Ishikawa (cell line): ENCODE results near the gene MOB2.
A peak's percentile ranks its signal among the peaks of the same experiment; 100 is the strongest.

Experiments used
- CEBPB ChIP-seq: IDR thresholded peaks from 2 replicates; pipeline ENCODE4 v1.6.1; 2012
- CREB1 ChIP-seq: IDR thresholded peaks from 2 replicates; pipeline ENCODE4 v1.6.1; 2012; ENCODE audit warnings: low read depth
- EGR1 ChIP-seq: IDR thresholded peaks from 2 replicates; pipeline ENCODE4 v1.6.1; 2012
- EP300 ChIP-seq: IDR thresholded peaks from 2 replicates; pipeline ENCODE4 v1.6.1; 2012; ENCODE audit warnings: borderline replicate concordance
- FOXM1 ChIP-seq: IDR thresholded peaks from 2 replicates; pipeline ENCODE4 v1.6.1; 2012; ENCODE audit warnings: low read depth, borderline replicate concordance
- NFIC ChIP-seq: IDR thresholded peaks from 2 replicates; pipeline ENCODE4 v1.6.1; 2012
- RAD21 ChIP-seq: IDR thresholded peaks from 2 replicates; pipeline ENCODE4 v1.6.1; 2012; ENCODE audit warnings: low read depth
- TAF1 ChIP-seq: IDR thresholded peaks from 2 replicates; pipeline ENCODE4 v1.6.1; 2012; ENCODE audit warnings: low read depth, mild to moderate bottlenecking
- TCF12 ChIP-seq: IDR thresholded peaks from 2 replicates; pipeline ENCODE4 v1.6.1; 2012; ENCODE audit warnings: low read depth
- TEAD4 ChIP-seq: IDR thresholded peaks from 2 replicates; pipeline ENCODE4 v1.6.1; 2012
- ZBTB7A ChIP-seq: IDR thresholded peaks from 2 replicates; pipeline ENCODE4 v1.6.1; 2012; ENCODE audit warnings: low read depth
- TF ChIP-seq, protein P1 (sequence below): IDR thresholded peaks from 2 replicates; pipeline ENCODE4 v1.6.1; 2012
- TF ChIP-seq, protein P2 (sequence below): IDR thresholded peaks from 2 replicates; pipeline ENCODE4 v1.6.1; 2012; ENCODE audit warnings: low read depth, mild to moderate bottlenecking
- TF ChIP-seq, protein P3 (sequence below): IDR thresholded peaks from 2 replicates; pipeline ENCODE4 v1.6.1; 2012

MOB2 gene

DNA sequence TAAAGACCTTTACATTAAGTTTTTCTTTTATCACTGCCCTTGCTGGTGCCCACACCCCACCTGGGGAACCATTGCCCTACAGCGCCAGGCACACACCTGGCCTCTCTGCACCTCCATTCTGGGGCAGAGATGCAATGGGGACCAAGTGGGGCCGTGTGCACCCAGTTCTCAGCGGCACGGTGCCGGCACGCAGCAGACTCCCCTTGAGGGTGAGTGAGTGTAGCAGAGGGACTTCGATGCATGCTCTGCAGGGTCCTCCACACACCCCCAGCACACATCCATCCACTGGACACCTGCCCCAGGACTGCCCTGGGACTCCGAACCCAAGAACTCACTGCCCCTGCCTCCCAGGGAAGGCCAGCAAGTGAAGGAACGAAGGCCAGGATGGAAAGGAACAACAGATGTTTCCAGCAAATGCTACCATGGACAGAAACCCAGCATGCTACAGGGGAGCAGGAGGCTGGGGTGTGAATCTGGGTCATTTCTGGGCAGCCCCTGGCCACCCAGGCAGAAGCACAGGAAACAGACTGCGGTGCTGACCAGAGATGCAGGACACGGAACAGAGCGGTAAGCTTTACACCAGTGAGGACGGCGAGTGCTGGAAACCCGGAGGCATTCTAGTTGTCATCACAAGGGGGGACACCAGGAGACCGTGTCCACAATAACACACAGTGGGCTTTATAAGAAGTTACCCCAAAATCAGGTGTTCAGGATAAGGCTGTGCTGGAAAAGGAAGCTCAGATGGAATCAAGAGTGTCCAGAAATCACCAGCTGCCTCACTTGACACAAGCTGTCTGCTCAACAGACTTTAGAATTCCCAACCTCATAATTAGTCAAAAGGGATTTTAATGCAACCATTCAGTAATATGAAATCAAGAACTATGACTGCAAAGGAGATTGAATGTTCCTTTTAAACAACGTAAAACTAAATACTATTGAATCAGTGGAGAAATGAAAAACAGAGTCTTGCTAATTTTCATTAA lies 32.7 kb upstream of the MOB2 start:
- TF ChIP-seq, protein P1, sequence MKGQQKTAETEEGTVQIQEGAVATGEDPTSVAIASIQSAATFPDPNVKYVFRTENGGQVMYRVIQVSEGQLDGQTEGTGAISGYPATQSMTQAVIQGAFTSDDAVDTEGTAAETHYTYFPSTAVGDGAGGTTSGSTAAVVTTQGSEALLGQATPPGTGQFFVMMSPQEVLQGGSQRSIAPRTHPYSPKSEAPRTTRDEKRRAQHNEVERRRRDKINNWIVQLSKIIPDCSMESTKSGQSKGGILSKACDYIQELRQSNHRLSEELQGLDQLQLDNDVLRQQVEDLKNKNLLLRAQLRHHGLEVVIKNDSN = no peak
- TF ChIP-seq, protein P2, sequence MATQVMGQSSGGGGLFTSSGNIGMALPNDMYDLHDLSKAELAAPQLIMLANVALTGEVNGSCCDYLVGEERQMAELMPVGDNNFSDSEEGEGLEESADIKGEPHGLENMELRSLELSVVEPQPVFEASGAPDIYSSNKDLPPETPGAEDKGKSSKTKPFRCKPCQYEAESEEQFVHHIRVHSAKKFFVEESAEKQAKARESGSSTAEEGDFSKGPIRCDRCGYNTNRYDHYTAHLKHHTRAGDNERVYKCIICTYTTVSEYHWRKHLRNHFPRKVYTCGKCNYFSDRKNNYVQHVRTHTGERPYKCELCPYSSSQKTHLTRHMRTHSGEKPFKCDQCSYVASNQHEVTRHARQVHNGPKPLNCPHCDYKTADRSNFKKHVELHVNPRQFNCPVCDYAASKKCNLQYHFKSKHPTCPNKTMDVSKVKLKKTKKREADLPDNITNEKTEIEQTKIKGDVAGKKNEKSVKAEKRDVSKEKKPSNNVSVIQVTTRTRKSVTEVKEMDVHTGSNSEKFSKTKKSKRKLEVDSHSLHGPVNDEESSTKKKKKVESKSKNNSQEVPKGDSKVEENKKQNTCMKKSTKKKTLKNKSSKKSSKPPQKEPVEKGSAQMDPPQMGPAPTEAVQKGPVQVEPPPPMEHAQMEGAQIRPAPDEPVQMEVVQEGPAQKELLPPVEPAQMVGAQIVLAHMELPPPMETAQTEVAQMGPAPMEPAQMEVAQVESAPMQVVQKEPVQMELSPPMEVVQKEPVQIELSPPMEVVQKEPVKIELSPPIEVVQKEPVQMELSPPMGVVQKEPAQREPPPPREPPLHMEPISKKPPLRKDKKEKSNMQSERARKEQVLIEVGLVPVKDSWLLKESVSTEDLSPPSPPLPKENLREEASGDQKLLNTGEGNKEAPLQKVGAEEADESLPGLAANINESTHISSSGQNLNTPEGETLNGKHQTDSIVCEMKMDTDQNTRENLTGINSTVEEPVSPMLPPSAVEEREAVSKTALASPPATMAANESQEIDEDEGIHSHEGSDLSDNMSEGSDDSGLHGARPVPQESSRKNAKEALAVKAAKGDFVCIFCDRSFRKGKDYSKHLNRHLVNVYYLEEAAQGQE = peak; percentile 63
- TF ChIP-seq RAD21 (no peak), CREB1 (no peak)

DNA sequence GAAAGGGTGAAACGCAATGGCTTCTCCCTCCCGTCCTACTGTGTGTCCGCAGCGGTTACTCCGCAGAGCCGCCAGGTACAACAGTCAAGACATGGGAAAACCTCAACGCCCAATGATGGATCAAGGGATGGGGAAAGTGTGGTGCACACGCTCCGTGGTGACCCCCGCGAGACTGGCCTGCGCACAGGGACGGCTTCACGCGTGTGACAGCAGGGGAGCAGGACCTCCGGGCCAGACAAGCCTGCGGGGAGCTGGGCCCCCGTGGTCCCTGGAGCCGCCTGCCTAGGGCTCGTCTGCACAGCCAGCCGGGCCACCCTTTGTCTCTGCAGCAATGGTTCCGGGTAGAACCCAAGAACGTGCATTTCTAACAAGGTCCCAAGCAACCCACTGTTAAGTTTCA lies 31.7 kb upstream of the MOB2 start:
- TF ChIP-seq, protein P1 = no peak
- no peak for TF ChIP-seq TCF12

DNA sequence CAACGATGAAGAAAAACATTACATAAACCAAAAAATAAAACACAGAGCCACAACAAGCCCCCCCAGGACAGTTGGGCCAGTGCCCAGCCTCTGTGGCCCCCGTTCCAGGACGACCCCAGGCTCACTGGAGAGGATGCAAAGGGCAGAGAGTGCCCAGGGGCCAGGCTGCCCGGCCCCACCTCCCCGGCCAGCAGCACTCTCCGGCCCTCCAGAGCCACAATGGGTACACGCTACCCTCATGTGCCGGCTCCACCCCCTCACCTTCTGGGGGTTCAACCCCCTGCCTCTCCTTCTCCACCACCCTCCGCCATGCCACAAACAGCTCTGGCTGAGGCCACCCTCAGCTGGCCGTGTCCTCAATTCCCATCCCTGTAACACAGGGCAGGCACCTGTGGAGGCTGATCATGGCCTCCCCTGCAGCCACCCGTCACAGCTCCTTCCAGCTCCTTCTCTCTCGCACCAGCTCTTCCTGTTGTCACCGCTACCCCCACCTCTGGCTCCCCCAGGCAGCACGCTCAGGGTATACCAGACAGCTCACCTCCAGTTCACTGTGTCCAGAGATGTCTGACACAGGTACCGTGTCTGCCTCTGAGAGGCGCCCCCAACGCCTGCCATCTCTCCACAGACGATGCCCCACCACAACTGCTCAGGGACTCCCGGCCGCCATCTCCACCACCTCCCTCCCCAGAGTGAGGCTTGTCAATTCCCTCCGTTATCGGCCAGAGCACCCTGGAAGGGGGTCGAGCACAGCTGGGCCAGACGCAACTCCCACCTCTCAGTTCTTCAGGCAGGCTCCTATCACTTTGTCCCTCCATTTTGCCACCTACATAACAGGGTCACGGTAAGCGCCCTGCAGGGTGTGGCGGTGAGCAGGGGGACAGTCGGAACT lies 30.8 kb upstream of the MOB2 start:
- TF ChIP-seq NFIC (no peak), CREB1 (no peak), EGR1 (no peak), TAF1 (no peak), TCF12 (no peak), CEBPB (no peak), TEAD4 (no peak), FOXM1 (no peak), EP300 (no peak)
- TF ChIP-seq, protein P3, sequence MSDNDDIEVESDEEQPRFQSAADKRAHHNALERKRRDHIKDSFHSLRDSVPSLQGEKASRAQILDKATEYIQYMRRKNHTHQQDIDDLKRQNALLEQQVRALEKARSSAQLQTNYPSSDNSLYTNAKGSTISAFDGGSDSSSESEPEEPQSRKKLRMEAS = no peak
- TF ChIP-seq, protein P2 = no peak
- TF ChIP-seq, protein P1 = no peak

DNA sequence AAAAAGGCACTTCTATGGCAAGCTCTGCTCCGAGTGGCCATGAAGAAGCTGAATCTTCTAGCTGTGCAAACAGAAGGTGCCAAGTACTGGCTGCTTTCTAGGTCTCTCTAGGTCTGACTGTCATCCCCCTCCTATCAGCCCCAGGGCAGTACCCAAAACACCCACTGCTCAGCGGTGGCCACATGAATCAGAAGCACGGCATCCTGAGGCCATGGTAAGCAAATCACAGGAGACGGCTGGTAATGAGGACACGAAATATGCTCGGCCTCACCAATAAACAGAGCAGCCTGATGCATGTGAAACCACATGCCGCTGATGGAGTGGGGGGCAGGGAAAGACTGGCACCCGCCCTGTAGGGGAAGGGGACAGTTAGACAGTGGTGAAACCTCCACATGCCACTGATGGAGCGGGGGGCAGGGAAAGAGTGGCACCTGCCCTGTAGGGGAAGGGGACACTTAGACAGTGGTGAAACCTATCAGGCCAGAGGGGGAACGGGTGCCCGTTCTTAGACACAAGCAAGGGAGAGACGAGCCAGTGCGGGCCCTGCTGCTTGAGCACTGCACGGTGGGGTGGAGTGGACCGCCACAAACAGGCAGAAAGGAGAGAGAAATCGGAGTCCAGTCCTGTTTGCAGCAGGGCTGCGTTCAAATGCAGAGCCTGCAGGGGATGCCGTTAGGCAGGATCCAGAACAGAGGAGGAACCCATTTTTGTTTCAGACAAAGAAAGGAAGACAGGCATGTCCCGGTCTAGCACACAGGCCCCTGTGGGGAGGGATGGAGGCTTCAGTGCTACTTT lies 29.9 kb upstream of the MOB2 start:
- TF ChIP-seq ZBTB7A (no peak), TAF1 (no peak), FOXM1 (no peak), EGR1 (no peak), TCF12 (no peak), EP300 (no peak), NFIC (no peak)
